Measurements from ENCODE around the gene RFLNA. TPM values are rescaled to one million over a fixed set of nuclear protein-coding genes. Genes with fewer than 3 reads are reported as not detected.
A peak's percentile ranks its signal among the peaks of the same experiment; 100 is the strongest.

The RFLNA gene
- total RNA-seq, 1 donor from 2014 or later = 36.9 TPM

- Mint-ChIP-seq H3K27ac (ENCODE audit: unreplicated experiment) (peak overlapping the region; percentile 43), H3K27me3 (ENCODE audit: unreplicated experiment) (peaks cover 5% of the 10 kb centered on the region), H3K36me3 (ENCODE audit: unreplicated experiment) (no peaks in the 10 kb centered on the region), H3K9me3 (ENCODE audit: unreplicated experiment) (peaks cover 15% of the 10 kb centered on the region), H3K4me3 (ENCODE audit: unreplicated experiment) (no peak overlapping the region), H3K4me1 (ENCODE audit: low read depth, unreplicated experiment) (peaks cover 2% of the 10 kb centered on the region)
- no peak for DNase-seq
- TF ChIP-seq CTCF (IDR thresholded peaks at IDR 0.05; ENCODE audit: partially characterized antibody, unreplicated experiment) = no peak
Observed at GRCh38 chr12:124336742-124337520, 42.0 kb downstream of the RFLNA start.

- TF ChIP-seq CTCF (IDR thresholded peaks at IDR 0.05; ENCODE audit: partially characterized antibody, unreplicated experiment) = no peak
- Mint-ChIP-seq H3K36me3 (ENCODE audit: unreplicated experiment) (no peaks in the 10 kb centered on the region), H3K27me3 (ENCODE audit: unreplicated experiment) (peaks cover 6% of the 10 kb centered on the region), H3K4me3 (ENCODE audit: unreplicated experiment) (no peak overlapping the region), H3K9me3 (ENCODE audit: unreplicated experiment) (peaks cover 18% of the 10 kb centered on the region), H3K27ac (ENCODE audit: unreplicated experiment) (no peak overlapping the region), H3K4me1 (ENCODE audit: low read depth, unreplicated experiment) (peaks cover 2% of the 10 kb centered on the region)
- DNase-seq = no peak
Observed at GRCh38 chr12:124337622-124338021, 42.7 kb downstream of the RFLNA start.

GRCh38 chr12:124338448-124338847 is 43.6 kb downstream of the RFLNA start:
- Mint-ChIP-seq H3K4me1 (ENCODE audit: low read depth, unreplicated experiment) (peaks cover 2% of the 10 kb centered on the region), H3K27me3 (ENCODE audit: unreplicated experiment) (peaks cover 6% of the 10 kb centered on the region), H3K27ac (ENCODE audit: unreplicated experiment) (no peak overlapping the region), H3K9me3 (ENCODE audit: unreplicated experiment) (peaks cover 17% of the 10 kb centered on the region), H3K4me3 (ENCODE audit: unreplicated experiment) (no peak overlapping the region), H3K36me3 (ENCODE audit: unreplicated experiment) (no peaks in the 10 kb centered on the region)
- no peak for TF ChIP-seq CTCF (IDR thresholded peaks at IDR 0.05; ENCODE audit: partially characterized antibody, unreplicated experiment)
- DNase-seq = no peak

DNA sequence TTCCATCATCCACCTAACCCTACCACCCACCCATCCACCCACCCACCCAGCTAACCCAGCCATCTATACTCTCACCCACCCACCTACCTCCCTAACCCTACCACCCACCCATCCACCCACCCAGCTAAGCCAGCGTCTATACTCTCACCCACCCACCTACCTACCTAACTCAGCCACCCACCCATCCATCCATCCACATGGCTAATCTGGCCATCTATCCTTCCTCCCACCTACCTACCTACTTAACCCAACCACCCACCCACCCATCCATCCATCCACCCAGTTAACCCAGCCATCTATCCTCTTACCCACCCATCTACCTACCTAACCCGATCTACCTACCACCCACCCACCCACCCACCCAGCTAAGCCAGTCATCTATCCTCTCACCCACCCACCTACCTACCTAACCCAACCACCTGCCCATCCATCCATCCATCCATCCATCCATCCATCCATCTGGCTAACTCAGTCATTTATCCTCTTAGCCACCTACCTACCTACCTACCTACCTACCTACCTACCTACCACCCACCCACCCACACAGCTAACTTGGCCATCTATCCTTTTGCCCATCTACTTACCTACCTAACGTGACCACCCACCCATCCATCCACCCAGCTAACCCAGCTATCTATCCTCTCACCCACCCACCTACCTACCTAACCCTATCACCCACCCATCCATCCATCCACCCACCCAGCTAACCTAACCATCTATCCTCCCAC is 44.1 kb downstream of the RFLNA start:
- H3K9me3 Mint-ChIP-seq (ENCODE audit: unreplicated experiment) = peaks cover 17% of the 10 kb centered on the region
- H3K4me3 Mint-ChIP-seq (ENCODE audit: unreplicated experiment) = no peak overlapping the region
- no peak for DNase-seq
- TF ChIP-seq CTCF (IDR thresholded peaks at IDR 0.05; ENCODE audit: partially characterized antibody, unreplicated experiment) = no peak
- H3K4me1 Mint-ChIP-seq (ENCODE audit: low read depth, unreplicated experiment) = peaks cover 2% of the 10 kb centered on the region
- no peak overlapping the region for H3K27ac Mint-ChIP-seq (ENCODE audit: unreplicated experiment)
- peaks cover 7% of the 10 kb centered on the region for H3K27me3 Mint-ChIP-seq (ENCODE audit: unreplicated experiment)
- H3K36me3 Mint-ChIP-seq (ENCODE audit: unreplicated experiment) = no peaks in the 10 kb centered on the region

Measured in glutamatergic neuron (in vitro differentiated cells).